PC-9 (cell line): Measurements from ENCODE around the gene SGPL1. TPM values are rescaled to one million over a fixed set of nuclear protein-coding genes. Genes with fewer than 3 reads are reported as not detected.
A peak's percentile ranks its signal among the peaks of the same experiment; 100 is the strongest.

ENCODE experiments used
- BruUV-seq: library from RNA; stranded (reverse); fragments of 400-500 nt; replicated peaks from 2 replicates; lab custom pipeline; 2021; lab: Mats Ljungman, UMichigan
- CTCF ChIA-PET: fragments of 300-600 bp; sonication (Branson Sonifier 250); formaldehyde crosslinking; loops from one replicate; lab custom pipeline; 2022; ENCODE audit warnings: antibody characterized with exemption; lab: Charles Lee
- POLR2A ChIA-PET: fragments of 300-600 bp; sonication (Branson Sonifier 250); formaldehyde crosslinking; loops from one replicate; lab custom pipeline; 2022; ENCODE audit warnings: antibody characterized with exemption; ENCODE audit not compliant: unreplicated experiment; lab: Charles Lee
- DNase-seq, 2 experiments: peaks; one replicate each; pipeline versions ENCODE4 v3.0.0 to v3.0.0-alpha.2; 2015 to 2022; ENCODE audit warnings: mixed read lengths in 1 of 2
- H2AFZ ChIP-seq: fragments of 200-600 bp; sonication (generic); 2 replicates; pipeline ENCODE4 v1.8.1; 2017; ENCODE audit warnings: antibody characterized with exemption
- H3F3A ChIP-seq: fragments of 200-600 bp; sonication (generic); 2 replicates; pipeline ENCODE4 v1.8.1; 2017; ENCODE audit warnings: antibody characterized with exemption, mild to moderate bottlenecking, low read depth; ENCODE audit not compliant: insufficient read depth
- H3K27ac ChIP-seq: fragments of 200-600 bp; sonication (generic); 2 replicates; pipeline ENCODE4 v1.6.1; 2016; ENCODE audit warnings: mixed run types
- H3K27me3 ChIP-seq: fragments of 200-600 bp; sonication (generic); 2 replicates; pipeline ENCODE4 v1.6.1; 2016; ENCODE audit warnings: low read depth, mixed run types; ENCODE audit not compliant: insufficient read depth
- H3K36me3 ChIP-seq: fragments of 200-600 bp; sonication (generic); 2 replicates; pipeline ENCODE4 v1.6.1; 2016; ENCODE audit warnings: low read depth, mixed run types
- H3K4me1 ChIP-seq: fragments of 200-600 bp; sonication (generic); replicated peaks from 2 replicates; pipeline ENCODE4 v1.6.1; 2016; ENCODE audit warnings: mixed run types; ENCODE audit not compliant: insufficient read depth
- H3K4me2 ChIP-seq: fragments of 200-600 bp; sonication (generic); 2 replicates; pipeline ENCODE4 v1.6.1; 2017; ENCODE audit warnings: mixed run types
- H3K4me3 ChIP-seq: fragments of 200-600 bp; sonication (generic); 2 replicates; pipeline ENCODE4 v1.6.1; 2016; ENCODE audit warnings: mixed run types
- H3K79me2 ChIP-seq: fragments of 200-600 bp; sonication (generic); 2 replicates; pipeline ENCODE4 v1.6.1; 2017; ENCODE audit warnings: low read depth, mixed run types
- H3K9me2 ChIP-seq: fragments of 200-600 bp; sonication (generic); 2 replicates; pipeline ENCODE4 v1.8.1; 2017; ENCODE audit warnings: mild to moderate bottlenecking; ENCODE audit not compliant: insufficient read depth
- H3K9me3 ChIP-seq: fragments of 200-600 bp; sonication (generic); 2 replicates; pipeline ENCODE4 v1.8.1; 2016; ENCODE audit warnings: low read depth; ENCODE audit not compliant: insufficient read depth
- H4K20me1 ChIP-seq: fragments of 200-600 bp; sonication (generic); 2 replicates; pipeline ENCODE4 v1.8.1; 2017; ENCODE audit not compliant: insufficient read depth
- CTCF ChIP-seq: fragments of 200-600 bp; sonication (generic); conservative IDR thresholded peaks from 2 replicates; pipeline ENCODE4 v1.6.1; 2017; ENCODE audit warnings: mixed run types, antibody characterized with exemption, mild to moderate bottlenecking, moderate library complexity
- EZH2 ChIP-seq: fragments of 200-600 bp; sonication (generic); IDR thresholded peaks from 2 replicates; pipeline ENCODE4 v1.8.0; 2017; ENCODE audit warnings: antibody characterized with exemption, low read depth
- intact Hi-C: fragments of 100-400 bp; cut with micrococcal nuclease; formaldehyde crosslinking; loops from one replicate; pipeline ENCODE4 v1.10.0; 2022; ENCODE audit not compliant: unreplicated experiment
- total RNA-seq: library from RNA; stranded (reverse); gene quantifications from 2 replicates; pipeline ENCODE4 v1.2.3, GENCODE V29; 2021

SGPL1 gene
- total RNA-seq, 1 experiment from 2014 or later, result 96.9 TPM

DNA sequence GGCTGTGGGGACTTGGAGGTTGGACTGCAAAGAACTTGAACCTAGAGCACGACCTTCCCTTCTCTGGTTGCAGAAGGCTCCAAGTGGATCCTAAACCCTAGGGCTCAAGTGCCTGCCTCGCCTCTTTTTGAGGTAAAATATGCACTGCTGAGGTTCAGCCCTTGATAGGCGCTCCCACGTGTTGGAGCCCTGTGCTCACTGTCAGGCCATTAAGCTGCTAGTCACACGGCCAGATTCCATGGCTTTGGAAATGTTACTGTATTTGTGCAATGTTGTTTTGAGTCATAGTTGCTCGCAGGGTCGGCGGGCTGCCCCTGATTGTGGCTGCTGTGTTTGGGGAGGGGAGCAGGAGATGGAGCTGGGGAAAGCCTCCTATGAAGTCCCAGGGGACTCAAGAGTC lies 112.4 kb downstream of the SGPL1 start:
- BruUV-seq, result no TSS peak
- Histone ChIP-seq H4K20me1 (no peaks in the 10 kb centered on the region), H3K4me3 (no peak overlapping the region), H3K27ac (no peak overlapping the region), H3K4me2 (no peak overlapping the region), H3K36me3 (no peaks in the 10 kb centered on the region), H3K9me2 (no peaks in the 10 kb centered on the region), H2AFZ (no peak overlapping the region), H3K4me1 (peaks cover 23% of the 10 kb centered on the region), H3K9me3 (no peaks in the 10 kb centered on the region), H3K27me3 (no peaks in the 10 kb centered on the region), H3F3A (peaks cover 11% of the 10 kb centered on the region; the same call in 1 of the 2 replicates), H3K79me2 (no peaks in the 10 kb centered on the region)
- intact Hi-C loops, result no loop called here
- DNase-seq, result no peak
- no peak for TF ChIP-seq EZH2
- TF ChIP-seq CTCF, result no peak
- CTCF ChIA-PET, result no interaction called here
- POLR2A ChIA-PET, result interaction anchor here (0.6 kb wide), 1 partner anchor 721 kb away, joined by 4 read pairs; no protein-coding TSS in a partner anchor

- POLR2A ChIA-PET, result no interaction called here
- H3K4me1 ChIP-seq, result peaks cover 14% of the 10 kb centered on the region
- H3K27me3 ChIP-seq, result peaks cover 6% of the 10 kb centered on the region; the same call in 1 of the 2 replicates
- no peak for TF ChIP-seq EZH2
- no peak for TF ChIP-seq CTCF
- H3K4me3 ChIP-seq, result no peak overlapping the region
- intact Hi-C loops, result loop anchor here (2.0 kb wide), 1 partner anchor 282 kb away; the partner anchor contains the start of gene UNC5B
- CTCF ChIA-PET, result interaction anchor here (0.5 kb wide), 1 partner anchor 99 kb away, joined by 4 read pairs; no protein-coding TSS in a partner anchor
- DNase-seq, result no peak
- H3K4me2 ChIP-seq, result peak overlapping the region; percentile 34
- H3K9me3 ChIP-seq, result no peaks in the 10 kb centered on the region
- no peaks in the 10 kb centered on the region for H3K36me3 ChIP-seq
- no peaks in the 10 kb centered on the region for H3K9me2 ChIP-seq
- H3F3A ChIP-seq, result peaks cover 11% of the 10 kb centered on the region; the same call in 1 of the 2 replicates
- BruUV-seq, result no TSS peak
- H4K20me1 ChIP-seq, result no peaks in the 10 kb centered on the region
- H3K79me2 ChIP-seq, result no peaks in the 10 kb centered on the region
- H2AFZ ChIP-seq, result no peak overlapping the region
- H3K27ac ChIP-seq, result no peak overlapping the region
These were observed 114.7 kb downstream of the SGPL1 start for GRCh38 chr10:70930263-70931000.

Other genes with a start within 250 kb of the SGPL1 start
- gene PRF1, start 213.2 kb upstream of the SGPL1 start, total RNA-seq, result not detected in 2 replicates
- 1.9 and 2.7 TPM in 2 replicates for gene ADAMTS14, start 143.4 kb upstream of the SGPL1 start, total RNA-seq
- gene TBATA, start 30.6 kb upstream of the SGPL1 start, total RNA-seq, result not detected in 2 replicates
- 128 and 164 TPM in 2 replicates for gene PCBD1, start 72.6 kb downstream of the SGPL1 start, total RNA-seq